Neural progenitor cell (in vitro differentiated cells): ENCODE measurements around the gene TMEM247. TPM values are rescaled to one million over a fixed set of nuclear protein-coding genes. Genes with fewer than 3 reads are reported as not detected.

ENCODE experiments used
- DNase-seq: peaks from one replicate; pipeline ENCODE4 v3.0.0-alpha.2; 2016; ENCODE audit warnings: low spot score
- H2AFZ ChIP-seq: fragments of 200-600 bp; sonication (generic); replicated peaks from 2 replicates; pipeline ENCODE4 v1.6.1; 2016; ENCODE audit warnings: antibody characterized with exemption
- H3F3A ChIP-seq: fragments of 200-600 bp; sonication (generic); 2 replicates; pipeline ENCODE4 v1.6.1; 2016; ENCODE audit warnings: antibody characterized with exemption, low read depth
- H3K27ac ChIP-seq: fragments of 200-600 bp; sonication (generic); 2 replicates; pipeline ENCODE4 v1.5.1; 2016; ENCODE audit warnings: mild to moderate bottlenecking
- H3K27me3 ChIP-seq: fragments of 200-600 bp; sonication (generic); 2 replicates; pipeline ENCODE4 v1.6.1; 2016; ENCODE audit warnings: mild to moderate bottlenecking, moderate library complexity
- H3K36me3 ChIP-seq: fragments of 200-600 bp; sonication (generic); 2 replicates; pipeline ENCODE4 v1.5.1; 2016
- H3K4me1 ChIP-seq: fragments of 200-600 bp; sonication (generic); 2 replicates; pipeline ENCODE4 v1.6.1; 2016; ENCODE audit warnings: mixed run types
- H3K4me2 ChIP-seq: fragments of 200-600 bp; sonication (generic); 2 replicates; pipeline ENCODE4 v1.6.1; 2016
- H3K4me3 ChIP-seq: fragments of 200-600 bp; sonication (generic); 2 replicates; pipeline ENCODE4 v1.5.1; 2016
- H3K79me2 ChIP-seq: fragments of 200-600 bp; sonication (generic); 2 replicates; pipeline ENCODE4 v1.6.1; 2016; ENCODE audit warnings: low read depth
- H3K9ac ChIP-seq: fragments of 200-600 bp; sonication (generic); 2 replicates; pipeline ENCODE4 v1.6.1; 2016
- H3K9me3 ChIP-seq: fragments of 200-600 bp; sonication (generic); 2 replicates; pipeline ENCODE4 v1.5.1; 2016; ENCODE audit warnings: low read depth
- H4K20me1 ChIP-seq: fragments of 200-600 bp; sonication (generic); 2 replicates; pipeline ENCODE4 v1.6.1; 2016; ENCODE audit warnings: low read depth
- H3K27ac Mint-ChIP-seq: 3 replicates; pipeline ENCODE4 v1.8.0; 2021; ENCODE audit warnings: mixed read lengths
- H3K27me3 Mint-ChIP-seq: 2 replicates; pipeline ENCODE4 v1.8.0; 2022; ENCODE audit warnings: low read depth, mild to moderate bottlenecking, inconsistent platforms, moderate library complexity, mixed read lengths; ENCODE audit not compliant: insufficient read depth
- H3K36me3 Mint-ChIP-seq: 3 replicates; pipeline ENCODE4 v1.8.0; 2021; ENCODE audit warnings: mixed read lengths
- H3K4me1 Mint-ChIP-seq: 3 replicates; pipeline ENCODE4 v1.8.0; 2021; ENCODE audit warnings: mixed read lengths
- H3K4me3 Mint-ChIP-seq: 3 replicates; pipeline ENCODE4 v1.8.0; 2021; ENCODE audit warnings: mild to moderate bottlenecking, moderate library complexity, mixed read lengths
- H3K9me3 Mint-ChIP-seq: 3 replicates; pipeline ENCODE4 v1.8.0; 2020; ENCODE audit warnings: mixed read lengths
- EZH2 ChIP-seq: fragments of 200-600 bp; sonication (generic); IDR thresholded peaks from 2 replicates; pipeline ENCODE4 v1.6.1; 2017; ENCODE audit warnings: antibody characterized with exemption, mild to moderate bottlenecking, moderate library complexity
- EZH2phosphoT487 ChIP-seq: fragments of 200-600 bp; sonication (generic); IDR thresholded peaks from 2 replicates; pipeline ENCODE4 v1.6.1; 2017; ENCODE audit warnings: antibody characterized with exemption
- total RNA-seq: library from RNA; depleted of rRNA; stranded (reverse); fragments of >200 nt; gene quantifications from 2 replicates; pipeline ENCODE4 v1.2.3, GENCODE V29; 2015; ENCODE audit warnings: low replicate concordance
- TF ChIP-seq, protein P1 (sequence below): fragments of 200-600 bp; sonication (generic); IDR thresholded peaks from 2 replicates; pipeline ENCODE4 v1.5.1; 2017; ENCODE audit warnings: antibody characterized with exemption, mild to moderate bottlenecking

The TMEM247 gene
- total RNA-seq, 1 donor from 2014 or later, result not detected

DNA sequence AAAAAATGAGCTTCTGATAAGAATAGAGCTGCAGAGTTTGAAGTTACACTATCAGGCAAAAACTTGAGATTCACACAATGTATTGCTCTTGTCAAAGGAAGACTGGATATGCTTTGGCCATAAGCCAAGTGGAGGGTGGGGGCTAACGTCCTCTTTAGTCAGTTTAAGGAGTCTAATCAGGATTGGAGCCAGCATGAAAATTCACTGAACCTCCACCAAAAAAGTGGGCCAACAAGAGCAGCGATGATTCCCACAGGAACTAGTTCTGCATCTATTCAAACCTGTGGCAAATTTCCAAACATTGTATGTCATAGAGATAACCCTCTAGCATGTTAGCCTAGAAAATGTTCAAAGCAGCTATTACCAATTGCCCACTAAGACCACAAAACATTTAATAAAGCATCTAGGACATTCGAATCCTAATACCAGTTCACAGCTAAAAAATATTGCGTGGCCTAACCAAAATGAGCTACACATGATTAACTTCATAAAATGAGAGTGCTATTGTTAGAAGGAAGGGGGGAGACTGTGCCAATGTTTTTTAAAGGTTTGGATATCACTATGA is 43.5 kb upstream of the TMEM247 start:
- H3K79me2 ChIP-seq, result no peaks in the 10 kb centered on the region
- no peak overlapping the region for H3K4me3 ChIP-seq
- Mint-ChIP-seq H3K36me3 (no peaks in the 10 kb centered on the region), H3K27ac (no peak overlapping the region), H3K4me3 (no peak overlapping the region), H3K4me1 (no peaks in the 10 kb centered on the region), H3K27me3 (peaks cover 7% of the 10 kb centered on the region), H3K9me3 (no peaks in the 10 kb centered on the region)
- no peak overlapping the region for H3K4me2 ChIP-seq
- no peak overlapping the region for H3K9ac ChIP-seq
- H3K36me3 ChIP-seq, result no peaks in the 10 kb centered on the region
- TF ChIP-seq, protein P1, sequence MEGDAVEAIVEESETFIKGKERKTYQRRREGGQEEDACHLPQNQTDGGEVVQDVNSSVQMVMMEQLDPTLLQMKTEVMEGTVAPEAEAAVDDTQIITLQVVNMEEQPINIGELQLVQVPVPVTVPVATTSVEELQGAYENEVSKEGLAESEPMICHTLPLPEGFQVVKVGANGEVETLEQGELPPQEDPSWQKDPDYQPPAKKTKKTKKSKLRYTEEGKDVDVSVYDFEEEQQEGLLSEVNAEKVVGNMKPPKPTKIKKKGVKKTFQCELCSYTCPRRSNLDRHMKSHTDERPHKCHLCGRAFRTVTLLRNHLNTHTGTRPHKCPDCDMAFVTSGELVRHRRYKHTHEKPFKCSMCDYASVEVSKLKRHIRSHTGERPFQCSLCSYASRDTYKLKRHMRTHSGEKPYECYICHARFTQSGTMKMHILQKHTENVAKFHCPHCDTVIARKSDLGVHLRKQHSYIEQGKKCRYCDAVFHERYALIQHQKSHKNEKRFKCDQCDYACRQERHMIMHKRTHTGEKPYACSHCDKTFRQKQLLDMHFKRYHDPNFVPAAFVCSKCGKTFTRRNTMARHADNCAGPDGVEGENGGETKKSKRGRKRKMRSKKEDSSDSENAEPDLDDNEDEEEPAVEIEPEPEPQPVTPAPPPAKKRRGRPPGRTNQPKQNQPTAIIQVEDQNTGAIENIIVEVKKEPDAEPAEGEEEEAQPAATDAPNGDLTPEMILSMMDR, result no peak
- TF ChIP-seq EZH2, result no peak
- no peak for TF ChIP-seq EZH2phosphoT487
- DNase-seq, result no peak
- no peaks in the 10 kb centered on the region for H3K9me3 ChIP-seq
- H3K27ac ChIP-seq, result no peak overlapping the region
- no peaks in the 10 kb centered on the region for H3K4me1 ChIP-seq
- H2AFZ ChIP-seq, result no peak overlapping the region
- H3K27me3 ChIP-seq, result no peaks in the 10 kb centered on the region
- no peaks in the 10 kb centered on the region for H4K20me1 ChIP-seq
- H3F3A ChIP-seq, result no peaks in the 10 kb centered on the region

DNA sequence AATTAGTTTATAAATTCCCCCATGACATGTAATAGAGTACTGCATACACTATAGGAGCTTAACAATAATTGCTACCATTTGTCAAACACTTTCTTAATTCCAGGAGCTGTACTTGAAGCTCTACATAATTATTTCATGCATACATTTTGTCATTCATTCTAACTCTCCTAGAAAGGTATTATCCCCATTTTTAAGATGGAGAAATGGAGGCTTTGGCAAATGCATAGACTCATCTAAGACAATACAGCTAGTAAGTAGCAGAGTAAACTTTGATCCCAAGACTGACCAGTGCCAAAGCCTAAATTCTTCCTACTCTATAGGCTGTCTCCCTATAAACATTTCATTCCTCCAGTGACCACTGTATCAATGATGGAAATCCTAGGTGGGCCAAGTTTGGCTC is 42.6 kb upstream of the TMEM247 start:
- Mint-ChIP-seq H3K27me3 (peaks cover 7% of the 10 kb centered on the region), H3K4me3 (no peak overlapping the region), H3K27ac (no peak overlapping the region), H3K36me3 (no peaks in the 10 kb centered on the region), H3K4me1 (no peaks in the 10 kb centered on the region), H3K9me3 (no peaks in the 10 kb centered on the region)
- Histone ChIP-seq H3K4me1 (no peaks in the 10 kb centered on the region), H3F3A (no peaks in the 10 kb centered on the region), H4K20me1 (no peaks in the 10 kb centered on the region), H3K9ac (no peak overlapping the region), H2AFZ (no peak overlapping the region), H3K27ac (no peak overlapping the region), H3K79me2 (no peaks in the 10 kb centered on the region), H3K9me3 (no peaks in the 10 kb centered on the region), H3K36me3 (no peaks in the 10 kb centered on the region), H3K4me2 (no peak overlapping the region), H3K27me3 (no peaks in the 10 kb centered on the region), H3K4me3 (no peak overlapping the region)
- TF ChIP-seq, protein P1, result no peak
- no peak for TF ChIP-seq EZH2phosphoT487
- no peak for TF ChIP-seq EZH2
- no peak for DNase-seq

DNA sequence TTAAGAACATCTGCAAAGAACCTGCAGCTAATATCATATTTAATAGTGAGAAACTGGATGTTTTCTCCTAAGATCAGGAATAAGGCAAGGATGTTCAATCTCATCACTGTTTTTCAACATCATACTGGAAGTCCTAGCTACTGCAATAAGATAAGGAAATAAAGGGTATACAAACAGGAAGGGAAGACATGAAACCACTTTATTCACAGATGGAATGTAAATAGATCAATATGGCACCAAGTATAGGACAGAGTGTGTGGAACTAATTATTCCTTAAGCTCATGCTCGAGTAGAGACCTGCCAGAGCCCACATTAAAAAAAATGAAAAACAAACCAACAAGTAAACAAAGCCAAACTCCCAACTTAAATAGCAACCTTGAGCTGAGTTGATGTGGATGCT is 41.3 kb upstream of the TMEM247 start:
- Mint-ChIP-seq H3K4me3 (no peak overlapping the region), H3K36me3 (no peaks in the 10 kb centered on the region), H3K9me3 (no peaks in the 10 kb centered on the region), H3K27me3 (peaks cover 7% of the 10 kb centered on the region), H3K27ac (no peak overlapping the region), H3K4me1 (no peaks in the 10 kb centered on the region)
- H3K9ac ChIP-seq, result no peak overlapping the region
- DNase-seq, result no peak
- H3K27ac ChIP-seq, result no peak overlapping the region
- H3K4me2 ChIP-seq, result no peak overlapping the region
- no peak for TF ChIP-seq EZH2phosphoT487
- no peaks in the 10 kb centered on the region for H4K20me1 ChIP-seq
- no peak overlapping the region for H2AFZ ChIP-seq
- H3K79me2 ChIP-seq, result no peaks in the 10 kb centered on the region
- no peaks in the 10 kb centered on the region for H3K9me3 ChIP-seq
- H3K4me3 ChIP-seq, result no peak overlapping the region
- H3K36me3 ChIP-seq, result no peaks in the 10 kb centered on the region
- no peaks in the 10 kb centered on the region for H3K27me3 ChIP-seq
- H3F3A ChIP-seq, result no peaks in the 10 kb centered on the region
- no peaks in the 10 kb centered on the region for H3K4me1 ChIP-seq

DNA sequence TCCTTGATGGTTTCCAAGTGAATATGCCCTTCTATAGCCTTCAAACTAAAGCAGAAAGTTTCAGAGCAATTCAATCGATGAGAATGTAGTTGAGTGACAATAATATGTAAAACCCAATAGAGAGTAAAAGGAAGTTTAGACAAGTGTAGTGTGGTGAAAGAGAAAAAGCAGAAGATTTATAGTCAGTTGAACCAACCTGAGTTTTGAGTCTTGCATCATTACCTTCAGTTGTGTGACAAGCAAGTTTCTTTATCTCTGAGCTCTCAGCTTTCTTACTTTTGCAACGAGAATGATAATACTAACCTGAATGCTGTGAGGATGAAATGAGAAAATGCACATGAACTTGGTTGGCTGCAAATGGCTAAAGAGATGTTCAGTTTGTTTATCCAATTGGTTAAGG is 40.6 kb upstream of the TMEM247 start:
- no peak overlapping the region for H2AFZ ChIP-seq

More for the DNA sequence above, 40.6 kb upstream of the TMEM247 start:
- no peaks in the 10 kb centered on the region for H3K9me3 Mint-ChIP-seq
- H3K27ac Mint-ChIP-seq, result no peak overlapping the region
- Histone ChIP-seq H3K27ac (no peak overlapping the region), H3K79me2 (no peaks in the 10 kb centered on the region), H3K4me2 (no peak overlapping the region), H3K9ac (no peak overlapping the region), H3K36me3 (no peaks in the 10 kb centered on the region), H4K20me1 (no peaks in the 10 kb centered on the region), H3K4me1 (no peaks in the 10 kb centered on the region), H3K4me3 (no peak overlapping the region), H3K9me3 (no peaks in the 10 kb centered on the region), H3F3A (no peaks in the 10 kb centered on the region), H3K27me3 (no peaks in the 10 kb centered on the region)
- no peak overlapping the region for H3K4me3 Mint-ChIP-seq
- no peak for DNase-seq
- H3K27me3 Mint-ChIP-seq, result peaks cover 7% of the 10 kb centered on the region
- H3K4me1 Mint-ChIP-seq, result no peaks in the 10 kb centered on the region
- TF ChIP-seq EZH2 (no peak), EZH2phosphoT487 (no peak)
- TF ChIP-seq, protein P1, result no peak
- no peaks in the 10 kb centered on the region for H3K36me3 Mint-ChIP-seq
